Upper lobe of left lung (tissue), 4 donors: ENCODE results near the gene PRIM2.
"Not testable (repeated sequence)": the region's sequence is repeated elsewhere in the genome, so short reads cannot be mapped to it uniquely, and the experiment has no call there.

Experiments
- CTCF ChIP-seq, 6 experiments: fragments of 450-650 bp in 4 of 6; fragments of 200-600 bp in 2 of 6; sonication (generic) in 2 of 6; IDR thresholded peaks; one replicate each; pipeline ENCODE4 v1.5.1; 2016 to 2019; ENCODE audit warnings: antibody characterized with exemption in 6 of 6
- EP300 ChIP-seq, 4 donors: sonication (generic); formaldehyde crosslinking; IDR thresholded peaks; one replicate each; pipeline ENCODE4 v1.5.1; 2017; ENCODE audit warnings: antibody characterized with exemption in 4 of 4, control low read depth in 2 of 4
- POLR2A ChIP-seq, 4 donors: fragments of 450-650 bp; IDR thresholded peaks; one replicate each; pipeline ENCODE4 v1.5.1; 2016 to 2017; ENCODE audit warnings: antibody characterized with exemption in 4 of 4, mild to moderate bottlenecking in 2 of 4
- POLR2AphosphoS5 ChIP-seq, 2 donors: sonication (generic); formaldehyde crosslinking; IDR thresholded peaks; one replicate each; pipeline ENCODE4 v1.5.1; 2017; ENCODE audit warnings: antibody characterized with exemption in 2 of 2

- not testable (repeated sequence) for TF ChIP-seq CTCF, POLR2A, EP300, POLR2AphosphoS5 (IDR thresholded peaks at IDR 0.05)
Observed at GRCh38 chr6:57660940-57661339, 343.5 kb downstream of the PRIM2 start.
